ENCODE results near the gene AKAP6. TPM values are rescaled to one million over a fixed set of nuclear protein-coding genes. Genes with fewer than 3 reads are reported as not detected.

Gene AKAP6
- total RNA-seq, 2 donors from 2014 or later = 3.6 to 9.9 TPM

- Histone ChIP-seq H3K36me3 (no peaks in the 10 kb centered on the region), H3K4me1 (replicated peaks) (no peaks in the 10 kb centered on the region), H3K27ac (no peak overlapping the region), H3K4me3 (no peak overlapping the region), H3K9me3 (no peaks in the 10 kb centered on the region), H3K27me3 (replicated peaks; ENCODE audit: insufficient read depth) (no peaks in the 10 kb centered on the region)
- intact Hi-C loops (cut with DNase I) = no loop called here
- DNase-seq (ENCODE audit: low spot score) = no peak
- no peak for TF ChIP-seq POLR2AphosphoS5 (IDR thresholded peaks at IDR 0.05)
- TF ChIP-seq POLR2A (IDR thresholded peaks at IDR 0.05) = no peak
- no peak for TF ChIP-seq CTCF (IDR thresholded peaks at IDR 0.05)
- 73% methylated on average over 3 of the region's 3 CpGs for WGBS
These were observed 321.6 kb downstream of the AKAP6 start for GRCh38 chr14:32650665-32651064.

GRCh38 chr14:32654106-32654505 is 325.0 kb downstream of the AKAP6 start:
- Histone ChIP-seq H3K36me3 (no peaks in the 10 kb centered on the region), H3K27me3 (replicated peaks; ENCODE audit: insufficient read depth) (no peaks in the 10 kb centered on the region), H3K4me1 (replicated peaks) (no peaks in the 10 kb centered on the region), H3K27ac (no peak overlapping the region), H3K4me3 (no peak overlapping the region), H3K9me3 (no peaks in the 10 kb centered on the region)
- no peak for TF ChIP-seq POLR2A (IDR thresholded peaks at IDR 0.05)
- no peak for TF ChIP-seq POLR2AphosphoS5 (IDR thresholded peaks at IDR 0.05)
- TF ChIP-seq CTCF (IDR thresholded peaks at IDR 0.05) = no peak
- intact Hi-C loops (cut with DNase I) = no loop called here
- WGBS = 89% methylated on average over 1 of the region's 1 CpG
- DNase-seq (ENCODE audit: low spot score) = no peak

- intact Hi-C loops (cut with DNase I) = no loop called here
- Histone ChIP-seq H3K9me3 (no peaks in the 10 kb centered on the region), H3K27ac (no peak overlapping the region), H3K36me3 (no peaks in the 10 kb centered on the region), H3K4me3 (no peak overlapping the region), H3K27me3 (replicated peaks; ENCODE audit: insufficient read depth) (no peaks in the 10 kb centered on the region), H3K4me1 (replicated peaks) (no peaks in the 10 kb centered on the region)
- TF ChIP-seq POLR2A (IDR thresholded peaks at IDR 0.05) (no peak), CTCF (IDR thresholded peaks at IDR 0.05) (no peak), POLR2AphosphoS5 (IDR thresholded peaks at IDR 0.05) (no peak)
- 90% methylated on average over 3 of the region's 3 CpGs for WGBS
- no peak for DNase-seq (ENCODE audit: low spot score)
These were observed 327.5 kb downstream of the AKAP6 start for GRCh38 chr14:32656601-32657000.

- Histone ChIP-seq H3K27ac (no peak overlapping the region), H3K36me3 (no peaks in the 10 kb centered on the region), H3K4me3 (no peak overlapping the region), H3K9me3 (no peaks in the 10 kb centered on the region), H3K27me3 (replicated peaks; ENCODE audit: insufficient read depth) (no peaks in the 10 kb centered on the region), H3K4me1 (replicated peaks) (no peaks in the 10 kb centered on the region)
- 84% methylated on average over 4 of the region's 4 CpGs for WGBS
- intact Hi-C loops (cut with DNase I) = no loop called here
- TF ChIP-seq CTCF (IDR thresholded peaks at IDR 0.05) (no peak), POLR2A (IDR thresholded peaks at IDR 0.05) (no peak), POLR2AphosphoS5 (IDR thresholded peaks at IDR 0.05) (no peak)
- no peak for DNase-seq (ENCODE audit: low spot score)
These were observed 328.0 kb downstream of the AKAP6 start for GRCh38 chr14:32657081-32657480.

- Histone ChIP-seq H3K4me1 (replicated peaks) (no peaks in the 10 kb centered on the region), H3K36me3 (no peaks in the 10 kb centered on the region), H3K4me3 (no peak overlapping the region), H3K27me3 (replicated peaks; ENCODE audit: insufficient read depth) (no peaks in the 10 kb centered on the region), H3K27ac (no peak overlapping the region), H3K9me3 (no peaks in the 10 kb centered on the region)
- WGBS = 85% methylated on average over 6 of the region's 6 CpGs
- intact Hi-C loops (cut with DNase I) = no loop called here
- no peak for TF ChIP-seq POLR2A (IDR thresholded peaks at IDR 0.05)
- TF ChIP-seq POLR2AphosphoS5 (IDR thresholded peaks at IDR 0.05) = no peak
- no peak for TF ChIP-seq CTCF (IDR thresholded peaks at IDR 0.05)
- no peak for DNase-seq (ENCODE audit: low spot score)
These were observed 332.1 kb downstream of the AKAP6 start for GRCh38 chr14:32661216-32661615.
